ENCODE measurements around the gene ANGPTL8.

The ANGPTL8 gene

DNA sequence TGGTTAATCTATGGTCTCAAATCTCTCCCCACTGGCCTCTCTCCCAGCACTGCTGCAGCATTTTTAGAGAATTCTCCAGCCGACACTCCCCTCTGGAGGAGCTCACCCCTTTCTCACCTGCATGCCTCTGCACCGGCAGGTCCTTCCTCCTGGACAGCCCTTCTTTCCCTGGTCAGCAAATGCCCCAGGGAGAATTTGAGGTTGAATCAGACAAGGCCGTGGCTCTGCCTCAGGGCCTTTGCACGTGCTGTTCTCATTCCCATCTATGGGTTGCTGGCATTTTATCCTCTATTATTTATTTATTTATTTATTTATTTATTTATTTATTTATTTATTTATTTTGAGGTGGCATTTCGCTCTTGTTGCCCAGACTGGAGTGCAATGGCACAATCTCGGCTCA lies 24.3 kb downstream of the ANGPTL8 start:
- TF ChIP-seq, protein P1, sequence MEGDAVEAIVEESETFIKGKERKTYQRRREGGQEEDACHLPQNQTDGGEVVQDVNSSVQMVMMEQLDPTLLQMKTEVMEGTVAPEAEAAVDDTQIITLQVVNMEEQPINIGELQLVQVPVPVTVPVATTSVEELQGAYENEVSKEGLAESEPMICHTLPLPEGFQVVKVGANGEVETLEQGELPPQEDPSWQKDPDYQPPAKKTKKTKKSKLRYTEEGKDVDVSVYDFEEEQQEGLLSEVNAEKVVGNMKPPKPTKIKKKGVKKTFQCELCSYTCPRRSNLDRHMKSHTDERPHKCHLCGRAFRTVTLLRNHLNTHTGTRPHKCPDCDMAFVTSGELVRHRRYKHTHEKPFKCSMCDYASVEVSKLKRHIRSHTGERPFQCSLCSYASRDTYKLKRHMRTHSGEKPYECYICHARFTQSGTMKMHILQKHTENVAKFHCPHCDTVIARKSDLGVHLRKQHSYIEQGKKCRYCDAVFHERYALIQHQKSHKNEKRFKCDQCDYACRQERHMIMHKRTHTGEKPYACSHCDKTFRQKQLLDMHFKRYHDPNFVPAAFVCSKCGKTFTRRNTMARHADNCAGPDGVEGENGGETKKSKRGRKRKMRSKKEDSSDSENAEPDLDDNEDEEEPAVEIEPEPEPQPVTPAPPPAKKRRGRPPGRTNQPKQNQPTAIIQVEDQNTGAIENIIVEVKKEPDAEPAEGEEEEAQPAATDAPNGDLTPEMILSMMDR (IDR thresholded peaks at IDR 0.05; ENCODE audit: borderline replicate concordance, control extremely low read depth, extremely low read depth, insufficient read depth, missing control alignments) = no peak
- no peak for DNase-seq (ENCODE audit: low spot score)
- in situ Hi-C loops (cut with MboI; ENCODE audit: low sequenced_read_pairs, unreplicated experiment) = no loop called here

DNA sequence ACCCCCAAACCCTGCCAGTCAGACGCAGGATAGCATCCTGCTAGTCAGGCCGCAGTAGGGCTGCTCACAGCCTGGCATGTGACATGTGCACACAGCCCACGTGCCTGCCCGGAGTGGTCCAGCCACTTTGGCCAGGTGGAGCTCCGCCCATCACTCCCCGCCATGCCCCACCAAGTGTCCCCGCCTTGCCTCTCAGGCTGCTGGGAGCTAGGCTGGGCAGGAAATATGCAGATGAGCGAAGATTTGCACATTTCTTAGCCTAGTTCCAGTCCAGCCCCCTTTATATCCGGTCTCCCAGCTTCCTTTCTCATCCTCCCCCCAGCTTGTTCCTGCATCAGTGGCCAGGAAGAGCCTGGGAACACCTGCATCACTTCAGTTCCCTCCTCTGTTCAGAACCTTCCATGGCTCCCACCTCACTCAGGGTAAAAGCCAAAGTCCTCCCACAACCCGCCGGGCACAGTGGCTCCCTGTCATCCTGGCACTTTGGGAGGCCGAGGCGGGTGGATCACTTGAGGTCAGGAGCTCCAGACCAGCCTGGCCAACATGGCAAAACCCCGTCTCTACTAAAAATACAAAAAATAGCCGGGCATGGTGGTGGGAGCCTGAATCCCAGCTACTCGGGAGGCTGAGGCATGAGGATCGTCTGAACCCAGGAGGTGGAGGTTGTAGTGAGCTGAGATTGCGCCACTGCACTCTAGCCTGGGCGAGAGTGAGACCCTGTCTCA lies 25.2 kb downstream of the ANGPTL8 start:
- TF ChIP-seq, protein P1 (IDR thresholded peaks at IDR 0.05; ENCODE audit: borderline replicate concordance, control extremely low read depth, extremely low read depth, insufficient read depth, missing control alignments) = no peak
- DNase-seq (ENCODE audit: low spot score) = peak; percentile 61
- in situ Hi-C loops (cut with MboI; ENCODE audit: low sequenced_read_pairs, unreplicated experiment) = no loop called here

DNA sequence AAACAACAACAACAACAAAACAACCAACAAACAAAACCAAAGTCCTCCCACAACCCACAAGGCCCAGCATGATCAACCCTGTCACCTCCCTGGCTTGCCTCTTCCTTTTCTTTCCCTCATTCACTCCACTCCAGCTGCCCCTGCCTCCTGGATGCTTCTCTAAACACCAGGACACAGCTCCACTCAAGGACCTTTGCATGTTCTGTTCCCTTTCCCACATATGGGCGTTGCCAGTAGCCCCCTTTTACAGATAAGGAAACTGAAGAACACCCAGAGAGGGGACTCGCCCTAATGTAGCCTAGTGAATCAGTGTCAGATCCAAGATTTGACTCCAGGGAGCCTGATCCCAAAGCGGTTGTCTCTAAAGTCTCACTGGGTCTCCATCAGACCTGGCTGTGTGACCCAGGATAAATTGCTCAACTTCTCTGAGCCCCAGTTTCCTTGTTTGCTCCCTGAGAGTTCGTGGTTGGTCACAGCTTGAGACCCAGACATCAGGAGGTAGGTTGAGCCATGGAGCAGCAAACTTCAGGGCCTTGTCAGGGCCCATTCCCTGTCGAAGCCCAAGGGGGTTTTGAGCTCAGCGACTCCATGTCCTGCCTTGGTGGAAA lies 25.9 kb downstream of the ANGPTL8 start:
- in situ Hi-C loops (cut with MboI; ENCODE audit: low sequenced_read_pairs, unreplicated experiment) = no loop called here
- TF ChIP-seq, protein P1 (IDR thresholded peaks at IDR 0.05; ENCODE audit: borderline replicate concordance, control extremely low read depth, extremely low read depth, insufficient read depth, missing control alignments) = no peak
- DNase-seq (ENCODE audit: low spot score) = no peak

DNA sequence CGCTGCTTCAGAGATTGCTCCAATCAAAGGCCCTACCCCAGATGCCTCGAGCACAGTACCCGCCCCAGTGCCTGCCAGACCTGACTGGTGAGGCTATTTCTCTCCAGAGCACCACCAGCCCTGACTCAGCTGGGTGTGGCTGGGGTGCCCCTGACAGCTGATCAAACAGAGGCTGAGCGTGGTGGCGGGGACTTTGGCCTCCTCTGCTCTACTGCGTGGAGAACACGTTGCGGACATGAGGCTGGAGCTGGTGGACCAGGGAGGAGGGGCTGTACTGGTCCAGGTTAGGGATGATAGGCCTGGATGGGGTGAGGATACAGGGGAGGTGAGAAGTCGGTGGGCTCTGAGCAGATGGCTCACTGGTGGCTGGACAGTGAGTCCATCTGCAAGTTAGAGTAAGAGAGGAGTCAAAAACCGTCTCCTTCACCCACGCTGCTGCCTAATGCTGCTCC lies 26.4 kb downstream of the ANGPTL8 start:
- DNase-seq (ENCODE audit: low spot score) = peak; percentile 11
- TF ChIP-seq, protein P1 (IDR thresholded peaks at IDR 0.05; ENCODE audit: borderline replicate concordance, control extremely low read depth, extremely low read depth, insufficient read depth, missing control alignments) = no peak
- in situ Hi-C loops (cut with MboI; ENCODE audit: low sequenced_read_pairs, unreplicated experiment) = no loop called here

DNA sequence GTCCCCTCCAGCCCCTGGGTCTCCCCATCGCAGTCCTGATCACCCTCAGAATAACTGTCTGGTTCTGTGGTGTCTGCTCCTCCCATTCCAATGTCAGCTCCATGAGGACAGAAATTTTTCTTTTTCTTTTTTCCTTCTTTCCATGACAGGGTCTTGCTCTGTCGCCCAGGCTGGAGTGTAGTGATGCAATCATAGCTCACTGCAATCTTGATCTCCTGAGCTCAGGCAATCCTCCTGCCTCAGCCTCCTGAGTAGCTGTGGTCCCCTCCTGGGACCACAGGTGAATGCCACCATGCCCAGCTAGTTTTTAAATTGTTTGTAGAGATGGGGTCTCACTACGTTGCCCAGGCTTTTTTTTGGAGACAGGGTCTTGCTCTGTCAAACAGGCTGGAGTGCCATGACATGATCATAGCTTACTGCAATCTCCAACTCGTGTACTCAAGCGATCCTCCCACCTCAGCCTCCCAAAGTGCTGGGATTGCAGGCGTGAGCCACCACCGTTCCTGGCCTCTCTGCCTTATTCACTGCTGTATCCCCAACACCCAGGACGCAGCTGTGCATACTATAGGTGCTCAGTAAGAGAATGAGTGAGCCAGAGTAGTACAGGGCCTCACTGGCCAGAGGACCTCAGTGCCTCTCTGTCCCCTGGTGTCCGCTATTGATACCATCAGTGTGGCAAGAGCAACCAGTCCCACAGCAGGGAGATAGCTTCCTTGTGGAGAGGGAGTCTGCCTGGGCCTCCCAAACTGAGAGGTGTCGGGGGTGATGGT lies 28.1 kb downstream of the ANGPTL8 start:
- peak; percentile 12 for DNase-seq (ENCODE audit: low spot score)
- TF ChIP-seq, protein P1 (IDR thresholded peaks at IDR 0.05; ENCODE audit: borderline replicate concordance, control extremely low read depth, extremely low read depth, insufficient read depth, missing control alignments) = no peak
- in situ Hi-C loops (cut with MboI; ENCODE audit: low sequenced_read_pairs, unreplicated experiment) = no loop called here

DNA sequence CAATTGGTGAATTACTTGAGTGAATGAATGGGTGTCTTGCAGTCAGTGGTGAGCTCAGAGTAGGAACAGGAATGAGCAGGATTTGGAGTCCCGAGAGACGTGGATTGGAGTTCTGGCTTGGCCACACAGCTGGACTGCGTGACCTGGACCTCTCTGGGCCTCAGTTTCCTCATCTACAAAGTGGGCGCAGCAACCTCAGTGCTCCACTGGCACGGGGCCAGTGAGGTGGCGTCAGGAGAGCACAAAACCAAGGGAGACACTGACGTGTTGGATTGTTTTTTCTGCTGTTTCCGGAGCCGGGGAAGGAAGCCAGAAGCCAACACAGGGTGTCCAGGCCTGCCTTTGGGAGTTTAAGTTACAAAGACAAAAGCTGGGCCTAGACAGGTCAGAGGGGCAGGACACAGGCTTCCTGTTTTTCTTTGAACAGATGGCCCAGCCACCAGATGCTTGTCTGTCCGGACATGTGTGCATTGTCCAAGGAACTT lies 29.4 kb downstream of the ANGPTL8 start:
- in situ Hi-C loops (cut with MboI; ENCODE audit: low sequenced_read_pairs, unreplicated experiment) = no loop called here
- peak; percentile 27 for DNase-seq (ENCODE audit: low spot score)

More for the DNA sequence above, 29.4 kb downstream of the ANGPTL8 start:
- TF ChIP-seq, protein P1 (IDR thresholded peaks at IDR 0.05; ENCODE audit: borderline replicate concordance, control extremely low read depth, extremely low read depth, insufficient read depth, missing control alignments) = no peak

All from GM13976 (cell line).